Common myeloid progenitor, CD34-positive (primary cell): ENCODE results near the gene PDE4D.

Experiments
- CTCF ChIA-PET: fragments of 350-600 bp; sonication (Branson Sonifier 250); formaldehyde crosslinking; loops from one replicate; lab custom pipeline; 2021; ENCODE audit warnings: antibody characterized with exemption; lab: Charles Lee
- POLR2A ChIA-PET: fragments of 350-600 bp; sonication (Branson Sonifier 250); formaldehyde crosslinking; loops from one replicate; lab custom pipeline; 2021; ENCODE audit warnings: antibody characterized with exemption; lab: Charles Lee
- DNase-seq, 3 donors: peaks; one replicate each; pipeline versions ENCODE4 v3.0.0 to v3.0.0-alpha.2; 2013
- H3K27ac ChIP-seq, 2 experiments: 1 replicate in 1 of 2; 2 replicates in 1 of 2; pipeline ENCODE4 v1.7.0; 2013; ENCODE audit warnings: inconsistent platforms in 2 of 2, low read length in 2 of 2, mild to moderate bottlenecking in 2 of 2, low read depth in 1 of 2, moderate library complexity in 1 of 2; ENCODE audit not compliant: severe bottlenecking in 2 of 2, insufficient read depth in 1 of 2, poor library complexity in 1 of 2
- H3K27me3 ChIP-seq, 5 experiments: replicated peaks in 2 of 5; 1 replicate in 3 of 5; 2 replicates in 2 of 5; pipeline versions ENCODE4 v1.6.1 to v1.7.0; 2013; ENCODE audit warnings: low read length in 4 of 5, mild to moderate bottlenecking in 2 of 5, moderate library complexity in 2 of 5, inconsistent platforms in 1 of 5; ENCODE audit not compliant: insufficient read depth in 5 of 5, control insufficient read depth in 4 of 5
- H3K36me3 ChIP-seq, 4 experiments: 1 replicate in 2 of 4; 2 replicates in 2 of 4; pipeline versions ENCODE4 v1.6.1 to v1.7.0; 2013; ENCODE audit warnings: low read length in 3 of 4, control low read depth in 1 of 4, mild to moderate bottlenecking in 1 of 4; ENCODE audit not compliant: control insufficient read depth in 4 of 4, insufficient read depth in 4 of 4
- H3K4me1 ChIP-seq, 4 experiments: 1 replicate in 3 of 4; 2 replicates in 1 of 4; pipeline versions ENCODE4 v1.6.1 to v1.7.1; 2013; ENCODE audit warnings: low read length in 3 of 4, mild to moderate bottlenecking in 3 of 4, control low read depth in 1 of 4, inconsistent platforms in 1 of 4, moderate library complexity in 1 of 4; ENCODE audit not compliant: control insufficient read depth in 4 of 4, insufficient read depth in 4 of 4; ENCODE audit errors: control extremely low read depth in 1 of 4
- H3K4me3 ChIP-seq, 7 experiments: 1 replicate in 4 of 7; 2 replicates in 3 of 7; pipeline versions ENCODE4 v1.5.1 to v1.7.0; 2013; ENCODE audit warnings: mild to moderate bottlenecking in 7 of 7, low read length in 6 of 7, moderate library complexity in 6 of 7, inconsistent platforms in 2 of 7, low read depth in 2 of 7, control low read depth in 1 of 7; ENCODE audit not compliant: insufficient read depth in 4 of 7, control insufficient read depth in 1 of 7; ENCODE audit errors: extremely low read depth in 1 of 7
- H3K9me3 ChIP-seq, 5 experiments: 1 replicate in 4 of 5; 2 replicates in 1 of 5; pipeline versions ENCODE4 v1.6.1 to v1.7.1; 2013; ENCODE audit warnings: low read length in 4 of 5, mild to moderate bottlenecking in 2 of 5, inconsistent platforms in 1 of 5, low read depth in 1 of 5, moderate library complexity in 1 of 5; ENCODE audit not compliant: control insufficient read depth in 4 of 5, insufficient read depth in 2 of 5; ENCODE audit errors: control extremely low read depth in 1 of 5
- WGBS: methylation state at CpG from one replicate; pipeline ENCODE4 v1.1.5; 2013; ENCODE audit not compliant: insufficient coverage; 5-methylcytosine and 5-hydroxymethylcytosine counted together

PDE4D gene

GRCh38 chr5:59777028-59777427 lies 116.5 kb downstream of the PDE4D start:
- WGBS: 96% methylated on average over 3 of the region's 4 CpGs
- POLR2A ChIA-PET: no interaction called here
- no peak for DNase-seq
- no peak overlapping the region for H3K27ac ChIP-seq
- no peaks in the 10 kb centered on the region for H3K9me3 ChIP-seq
- no peak overlapping the region for H3K4me3 ChIP-seq
- CTCF ChIA-PET: no interaction called here
- H3K27me3 ChIP-seq: no peaks in the 10 kb centered on the region
- no peaks in the 10 kb centered on the region for H3K36me3 ChIP-seq
- H3K4me1 ChIP-seq: no peaks in the 10 kb centered on the region

GRCh38 chr5:59773294-59773693 lies 120.2 kb downstream of the PDE4D start:
- H3K9me3 ChIP-seq: no peaks in the 10 kb centered on the region
- POLR2A ChIA-PET: no interaction called here
- no peak for DNase-seq
- peaks cover 1 to 22% (median 12%) of the 10 kb centered on the region in 5 experiments for H3K27me3 ChIP-seq
- no peaks in the 10 kb centered on the region for H3K36me3 ChIP-seq
- CTCF ChIA-PET: interaction anchor here (0.6 kb wide), 1 partner anchor 22 kb away, joined by 3 read pairs; no protein-coding TSS in a partner anchor
- H3K4me1 ChIP-seq: peaks cover 6 to 8% (median 7%) of the 10 kb centered on the region in 4 experiments
- H3K27ac ChIP-seq: no peak overlapping the region
- H3K4me3 ChIP-seq: no peak overlapping the region

GRCh38 chr5:59772757-59773156 lies 120.8 kb downstream of the PDE4D start:
- peaks cover 3 to 27% (median 18%) of the 10 kb centered on the region in 5 experiments for H3K27me3 ChIP-seq
- ChIA-PET CTCF (no interaction called here), POLR2A (no interaction called here)
- WGBS: 100% methylated on average over 1 of the region's 2 CpGs
- H3K9me3 ChIP-seq: no peaks in the 10 kb centered on the region
- no peak overlapping the region for H3K4me3 ChIP-seq
- H3K36me3 ChIP-seq: no peaks in the 10 kb centered on the region
- no peak overlapping the region for H3K27ac ChIP-seq
- H3K4me1 ChIP-seq: peaks cover 7 to 11% (median 10%) of the 10 kb centered on the region in 4 experiments
- no peak for DNase-seq

- H3K4me1 ChIP-seq: peaks cover 7 to 11% (median 10%) of the 10 kb centered on the region in 4 experiments
- ChIA-PET POLR2A (no interaction called here), CTCF (no interaction called here)
- H3K27me3 ChIP-seq: peaks cover 5 to 31% (median 21%) of the 10 kb centered on the region in 5 experiments
- no peaks in the 10 kb centered on the region for H3K36me3 ChIP-seq
- no CpG with 5 or more reads among the region's 2 CpGs for whole genome bisulfite sequencing
- H3K27ac ChIP-seq: no peak overlapping the region
- no peak overlapping the region for H3K4me3 ChIP-seq
- no peaks in the 10 kb centered on the region for H3K9me3 ChIP-seq
- DNase-seq: no peak
Measured at GRCh38 chr5:59772206-59772605, 121.3 kb downstream of the PDE4D start.

- Histone ChIP-seq H3K4me3 (no peak overlapping the region), H3K4me1 (peaks cover 7 to 11% (median 10%) of the 10 kb centered on the region in 4 experiments), H3K27me3 (peaks cover 5 to 37% (median 24%) of the 10 kb centered on the region in 5 experiments), H3K36me3 (no peaks in the 10 kb centered on the region), H3K9me3 (no peaks in the 10 kb centered on the region), H3K27ac (no peak overlapping the region)
- no peak for DNase-seq
- CTCF ChIA-PET: interaction anchor here (0.7 to 1.0 kb wide), 2 partner anchors 14 to 121 kb away, joined by 3 read pairs; no protein-coding TSS in a partner anchor
- 72% methylated on average over 3 of the region's 4 CpGs for WGBS
- POLR2A ChIA-PET: no interaction called here
Measured at GRCh38 chr5:59770953-59771352, 122.6 kb downstream of the PDE4D start.

GRCh38 chr5:59769832-59770231 lies 123.7 kb downstream of the PDE4D start:
- DNase-seq: no peak
- Histone ChIP-seq H3K27ac (no peak overlapping the region), H3K27me3 (peaks cover 5 to 37% (median 24%) of the 10 kb centered on the region in 5 experiments), H3K36me3 (no peaks in the 10 kb centered on the region), H3K9me3 (no peaks in the 10 kb centered on the region), H3K4me3 (no peak overlapping the region), H3K4me1 (peaks cover 7 to 11% (median 10%) of the 10 kb centered on the region in 4 experiments)
- CTCF ChIA-PET: no interaction called here
- POLR2A ChIA-PET: no interaction called here

- H3K27me3 ChIP-seq: peaks cover 5 to 37% (median 24%) of the 10 kb centered on the region in 5 experiments
- POLR2A ChIA-PET: no interaction called here
- CTCF ChIA-PET: no interaction called here
- WGBS: 71% methylated on average over 1 of the region's 1 CpG
- peaks cover 7 to 11% (median 10%) of the 10 kb centered on the region in 4 experiments for H3K4me1 ChIP-seq
- no peak for DNase-seq
- H3K36me3 ChIP-seq: no peaks in the 10 kb centered on the region
- no peak overlapping the region for H3K27ac ChIP-seq
- peak overlapping the region in 6 of 7 experiments; percentile 51 to 82 (median 68) for H3K4me3 ChIP-seq
- no peaks in the 10 kb centered on the region for H3K9me3 ChIP-seq
Measured at GRCh38 chr5:59769041-59769360, 124.5 kb downstream of the PDE4D start.
